ENCODE measurements around the gene METTL15. TPM values are rescaled to one million over a fixed set of nuclear protein-coding genes. Genes with fewer than 3 reads are reported as not detected.
"Not testable (repeated sequence)": the region's sequence is repeated elsewhere in the genome, so short reads cannot be mapped to it uniquely, and the experiment has no call there.

The METTL15 gene
- total RNA-seq, 2 donors from 2014 or later, result 14.4 to 27.5 TPM

GRCh38 chr11:28136157-28136556 is 28.0 kb downstream of the METTL15 start:
- not testable (repeated sequence) for H3K4me1 Mint-ChIP-seq; H3K4me3 Mint-ChIP-seq; ATAC-seq (replicated peaks); H3K27me3 Mint-ChIP-seq; H3K27ac Mint-ChIP-seq; H3K9me3 Mint-ChIP-seq
- peaks cover 31% of the 10 kb centered on the region for H3K36me3 Mint-ChIP-seq (ENCODE audit: low read depth)

GRCh38 chr11:28137366-28137765 is 29.2 kb downstream of the METTL15 start:
- peaks cover 4% of the 10 kb centered on the region for H3K9me3 Mint-ChIP-seq
- H3K4me1 Mint-ChIP-seq, result no peaks in the 10 kb centered on the region
- no peaks in the 10 kb centered on the region for H3K27me3 Mint-ChIP-seq
- no peak overlapping the region for H3K27ac Mint-ChIP-seq
- H3K36me3 Mint-ChIP-seq (ENCODE audit: low read depth), result peaks cover 25% of the 10 kb centered on the region
- ATAC-seq (replicated peaks), result no peak
- no peak overlapping the region for H3K4me3 Mint-ChIP-seq

GRCh38 chr11:28137832-28138231 is 29.6 kb downstream of the METTL15 start:
- Mint-ChIP-seq H3K27me3 (no peaks in the 10 kb centered on the region), H3K9me3 (peaks cover 4% of the 10 kb centered on the region), H3K27ac (no peak overlapping the region), H3K36me3 (ENCODE audit: low read depth) (peaks cover 25% of the 10 kb centered on the region), H3K4me3 (no peak overlapping the region), H3K4me1 (no peaks in the 10 kb centered on the region)
- ATAC-seq (replicated peaks), result no peak

GRCh38 chr11:28139841-28140415 is 31.7 kb downstream of the METTL15 start:
- H3K27me3 Mint-ChIP-seq, result no peaks in the 10 kb centered on the region
- H3K36me3 Mint-ChIP-seq (ENCODE audit: low read depth), result peaks cover 25% of the 10 kb centered on the region
- H3K4me1 Mint-ChIP-seq, result no peaks in the 10 kb centered on the region
- peaks cover 4% of the 10 kb centered on the region for H3K9me3 Mint-ChIP-seq
- H3K27ac Mint-ChIP-seq, result no peak overlapping the region
- no peak for ATAC-seq (replicated peaks)
- H3K4me3 Mint-ChIP-seq, result no peak overlapping the region

- ATAC-seq (replicated peaks), result no peak
These were observed 32.7 kb downstream of the METTL15 start for GRCh38 chr11:28140689-28141455.

GRCh38 chr11:28142724-28143123 is 34.5 kb downstream of the METTL15 start:
- ATAC-seq (replicated peaks), result no peak
- H3K36me3 Mint-ChIP-seq (ENCODE audit: low read depth), result peaks cover 7% of the 10 kb centered on the region

More at GRCh38 chr11:28140689-28141455, 32.7 kb downstream of the METTL15 start:
- no peak overlapping the region for H3K27ac Mint-ChIP-seq
- no peak overlapping the region for H3K4me3 Mint-ChIP-seq
- no peaks in the 10 kb centered on the region for H3K4me1 Mint-ChIP-seq
- no peaks in the 10 kb centered on the region for H3K27me3 Mint-ChIP-seq
- peaks cover 24% of the 10 kb centered on the region for H3K36me3 Mint-ChIP-seq (ENCODE audit: low read depth)
- peaks cover 4% of the 10 kb centered on the region for H3K9me3 Mint-ChIP-seq

GRCh38 chr11:28144808-28145207 is 36.6 kb downstream of the METTL15 start:
- H3K36me3 Mint-ChIP-seq (ENCODE audit: low read depth), result no peaks in the 10 kb centered on the region
- no peaks in the 10 kb centered on the region for H3K9me3 Mint-ChIP-seq
- no peak overlapping the region for H3K4me3 Mint-ChIP-seq
- no peaks in the 10 kb centered on the region for H3K27me3 Mint-ChIP-seq
- H3K27ac Mint-ChIP-seq, result no peak overlapping the region
- no peak for ATAC-seq (replicated peaks)
- no peaks in the 10 kb centered on the region for H3K4me1 Mint-ChIP-seq

More at GRCh38 chr11:28142724-28143123, 34.5 kb downstream of the METTL15 start:
- Mint-ChIP-seq H3K4me1 (no peaks in the 10 kb centered on the region), H3K9me3 (no peaks in the 10 kb centered on the region), H3K27me3 (no peaks in the 10 kb centered on the region), H3K4me3 (no peak overlapping the region), H3K27ac (no peak overlapping the region)

GRCh38 chr11:28146123-28146751 is 38.0 kb downstream of the METTL15 start:
- H3K36me3 Mint-ChIP-seq (ENCODE audit: low read depth), result no peaks in the 10 kb centered on the region
- no peak overlapping the region for H3K27ac Mint-ChIP-seq
- H3K4me1 Mint-ChIP-seq, result no peaks in the 10 kb centered on the region
- H3K9me3 Mint-ChIP-seq, result no peaks in the 10 kb centered on the region
- no peaks in the 10 kb centered on the region for H3K27me3 Mint-ChIP-seq
- peak; percentile 52 for ATAC-seq (replicated peaks)
- no peak overlapping the region for H3K4me3 Mint-ChIP-seq

GRCh38 chr11:28152743-28153142 is 44.6 kb downstream of the METTL15 start:
- no peak for ATAC-seq (replicated peaks)
- Mint-ChIP-seq H3K27ac (no peak overlapping the region), H3K9me3 (peaks cover 1% of the 10 kb centered on the region), H3K4me3 (no peak overlapping the region), H3K4me1 (no peaks in the 10 kb centered on the region), H3K27me3 (no peaks in the 10 kb centered on the region), H3K36me3 (ENCODE audit: low read depth) (peaks cover 21% of the 10 kb centered on the region)

GRCh38 chr11:28153586-28153985 is 45.4 kb downstream of the METTL15 start:
- H3K4me3 Mint-ChIP-seq, result no peak overlapping the region
- no peaks in the 10 kb centered on the region for H3K27me3 Mint-ChIP-seq
- no peak for ATAC-seq (replicated peaks)
- no peaks in the 10 kb centered on the region for H3K4me1 Mint-ChIP-seq
- H3K36me3 Mint-ChIP-seq (ENCODE audit: low read depth), result peaks cover 28% of the 10 kb centered on the region
- no peak overlapping the region for H3K27ac Mint-ChIP-seq
- peaks cover 4% of the 10 kb centered on the region for H3K9me3 Mint-ChIP-seq

- Mint-ChIP-seq H3K9me3 (peaks cover 3% of the 10 kb centered on the region), H3K27me3 (no peaks in the 10 kb centered on the region), H3K4me1 (peaks cover 5% of the 10 kb centered on the region), H3K27ac (no peak overlapping the region), H3K36me3 (ENCODE audit: low read depth) (peaks cover 26% of the 10 kb centered on the region), H3K4me3 (no peak overlapping the region)
- ATAC-seq (replicated peaks), result no peak
These were observed 60.5 kb downstream of the METTL15 start for GRCh38 chr11:28168718-28169117.

- Mint-ChIP-seq H3K4me1 (peaks cover 5% of the 10 kb centered on the region), H3K36me3 (ENCODE audit: low read depth) (peaks cover 32% of the 10 kb centered on the region), H3K27me3 (no peaks in the 10 kb centered on the region), H3K4me3 (no peak overlapping the region), H3K9me3 (peaks cover 3% of the 10 kb centered on the region), H3K27ac (peak overlapping the region; percentile 33)
- no peak for ATAC-seq (replicated peaks)
These were observed 61.6 kb downstream of the METTL15 start for GRCh38 chr11:28169816-28170215.

GRCh38 chr11:28170759-28171158 is 62.6 kb downstream of the METTL15 start:
- ATAC-seq (replicated peaks), result no peak
- Mint-ChIP-seq H3K4me1 (peaks cover 5% of the 10 kb centered on the region), H3K36me3 (ENCODE audit: low read depth) (peaks cover 32% of the 10 kb centered on the region), H3K4me3 (no peak overlapping the region), H3K27ac (no peak overlapping the region), H3K9me3 (peaks cover 3% of the 10 kb centered on the region), H3K27me3 (no peaks in the 10 kb centered on the region)

GRCh38 chr11:28176351-28176750 is 68.2 kb downstream of the METTL15 start:
- Mint-ChIP-seq H3K27me3 (no peaks in the 10 kb centered on the region), H3K36me3 (ENCODE audit: low read depth) (peaks cover 20% of the 10 kb centered on the region), H3K4me1 (no peaks in the 10 kb centered on the region), H3K4me3 (no peak overlapping the region), H3K9me3 (peaks cover 3% of the 10 kb centered on the region), H3K27ac (no peak overlapping the region)
- no peak for ATAC-seq (replicated peaks)

GRCh38 chr11:28195449-28195848 is 87.3 kb downstream of the METTL15 start:
- Mint-ChIP-seq H3K27me3 (no peaks in the 10 kb centered on the region), H3K4me3 (no peak overlapping the region), H3K36me3 (ENCODE audit: low read depth) (peaks cover 29% of the 10 kb centered on the region), H3K4me1 (no peaks in the 10 kb centered on the region), H3K9me3 (no peaks in the 10 kb centered on the region), H3K27ac (no peak overlapping the region)
- no peak for ATAC-seq (replicated peaks)
